HepG2 (cell line): Measurements from ENCODE around the gene STARD8.

Experiments used
- ATF7 ChIP-seq, 2 experiments: fragments of 450-650 bp in 1 of 2; sonication (generic) in 1 of 2; formaldehyde crosslinking in 1 of 2; IDR thresholded peaks; 2 replicates each; pipeline versions ENCODE4 v1.4.0 to v1.6.1; 2016 to 2020; ENCODE audit warnings: antibody characterized with exemption in 1 of 2, mild to moderate bottlenecking in 1 of 2, missing genetic modification reagents in 1 of 2
- ETV5 ChIP-seq: IDR thresholded peaks from 2 replicates; pipeline ENCODE4 v1.6.1; 2018; ENCODE audit warnings: missing biosample characterization, missing genetic modification reagents, inconsistent platforms, borderline replicate concordance
- HDAC2 ChIP-seq: sonication (generic); formaldehyde crosslinking; IDR thresholded peaks from 2 replicates; pipeline ENCODE4 v1.4.0; 2020; ENCODE audit warnings: missing genetic modification reagents
- NFRKB ChIP-seq: fragments of 450-650 bp; IDR thresholded peaks from 2 replicates; pipeline ENCODE4 v1.6.1; 2017
- NRL ChIP-seq: sonication (generic); formaldehyde crosslinking; IDR thresholded peaks from 2 replicates; pipeline ENCODE4 v1.5.0; 2020; ENCODE audit warnings: missing genetic modification reagents, mild to moderate bottlenecking, moderate library complexity, borderline replicate concordance
- POLR2AphosphoS5 ChIP-seq: IDR thresholded peaks from 2 replicates; pipeline ENCODE4 v1.6.1; 2012; ENCODE audit warnings: low read depth, low read length
- PRPF4 ChIP-seq: fragments of 200-400 bp; formaldehyde crosslinking; IDR thresholded peaks from 2 replicates; pipeline ENCODE4 v1.6.1; 2016; ENCODE audit warnings: low read length, low read depth; ENCODE audit not compliant: poor library complexity, severe bottlenecking
- RNF2 ChIP-seq: fragments of 450-650 bp; conservative IDR thresholded peaks from 2 replicates; pipeline ENCODE4 v1.6.1; 2016; ENCODE audit warnings: low read depth
- THAP11 ChIP-seq: IDR thresholded peaks from 2 replicates; pipeline ENCODE4 v1.6.1; 2016; ENCODE audit warnings: missing biosample characterization, missing genetic modification reagents
- ZNF10 ChIP-seq: sonication (generic); formaldehyde crosslinking; IDR thresholded peaks from 2 replicates; pipeline ENCODE4 v1.4.0; 2020; ENCODE audit warnings: mild to moderate bottlenecking, low read depth, missing genetic modification reagents, borderline replicate concordance
- ZNF124 ChIP-seq: sonication (generic); formaldehyde crosslinking; IDR thresholded peaks from 2 replicates; pipeline ENCODE4 v1.4.0; 2020; ENCODE audit warnings: missing genetic modification reagents
- ZNF207 ChIP-seq: fragments of 450-650 bp; IDR thresholded peaks from 2 replicates; pipeline ENCODE4 v1.6.1; 2016; ENCODE audit warnings: antibody characterized with exemption, borderline replicate concordance
- TF ChIP-seq, protein P1 (sequence below): IDR thresholded peaks from 2 replicates; pipeline ENCODE4 v1.6.1; 2016; ENCODE audit warnings: control low read depth
- TF ChIP-seq, protein P2 (sequence below): sonication (generic); formaldehyde crosslinking; IDR thresholded peaks from 2 replicates; pipeline ENCODE4 v1.5.0; 2020; ENCODE audit warnings: missing genetic modification reagents

DNA sequence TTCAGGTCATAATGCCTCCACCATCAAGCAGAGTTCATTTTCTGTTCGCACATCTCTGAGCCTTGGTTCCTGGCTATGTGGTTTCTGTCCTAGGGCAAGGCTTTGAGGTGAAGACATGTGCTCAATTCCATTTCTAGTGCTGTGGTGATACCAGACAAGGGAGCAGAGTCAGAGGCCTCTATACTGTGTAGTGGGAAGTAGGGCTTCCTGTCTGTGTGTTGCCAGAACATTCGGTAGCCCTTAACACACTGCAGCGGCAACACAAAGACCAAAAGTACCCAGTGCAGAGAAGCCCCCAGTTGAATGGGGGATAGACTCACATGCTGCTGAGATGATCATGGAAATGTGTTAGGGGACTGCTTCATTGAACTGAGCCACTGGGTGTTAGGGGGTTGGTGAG lies 56.4 kb downstream of the STARD8 start:
- no peak for TF ChIP-seq THAP11 (CRISPR knock-in tag)
- TF ChIP-seq ATF7 (IDR thresholded peaks at IDR 0.05): no peak
- TF ChIP-seq ATF7 (CRISPR knock-in tag; IDR thresholded peaks at IDR 0.05): no peak
- no peak for TF ChIP-seq ZNF124 (CRISPR knock-in tag)
- TF ChIP-seq RNF2: no peak
- TF ChIP-seq, protein P1, sequence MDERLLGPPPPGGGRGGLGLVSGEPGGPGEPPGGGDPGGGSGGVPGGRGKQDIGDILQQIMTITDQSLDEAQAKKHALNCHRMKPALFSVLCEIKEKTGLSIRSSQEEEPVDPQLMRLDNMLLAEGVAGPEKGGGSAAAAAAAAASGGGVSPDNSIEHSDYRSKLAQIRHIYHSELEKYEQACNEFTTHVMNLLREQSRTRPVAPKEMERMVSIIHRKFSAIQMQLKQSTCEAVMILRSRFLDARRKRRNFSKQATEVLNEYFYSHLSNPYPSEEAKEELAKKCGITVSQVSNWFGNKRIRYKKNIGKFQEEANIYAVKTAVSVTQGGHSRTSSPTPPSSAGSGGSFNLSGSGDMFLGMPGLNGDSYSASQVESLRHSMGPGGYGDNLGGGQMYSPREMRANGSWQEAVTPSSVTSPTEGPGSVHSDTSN (CRISPR knock-in tag): no peak
- TF ChIP-seq PRPF4: no peak
- no peak for TF ChIP-seq ETV5
- TF ChIP-seq, protein P2, sequence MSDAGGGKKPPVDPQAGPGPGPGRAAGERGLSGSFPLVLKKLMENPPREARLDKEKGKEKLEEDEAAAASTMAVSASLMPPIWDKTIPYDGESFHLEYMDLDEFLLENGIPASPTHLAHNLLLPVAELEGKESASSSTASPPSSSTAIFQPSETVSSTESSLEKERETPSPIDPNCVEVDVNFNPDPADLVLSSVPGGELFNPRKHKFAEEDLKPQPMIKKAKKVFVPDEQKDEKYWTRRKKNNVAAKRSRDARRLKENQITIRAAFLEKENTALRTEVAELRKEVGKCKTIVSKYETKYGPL (CRISPR knock-in tag): no peak
- TF ChIP-seq NFRKB: no peak
- no peak for TF ChIP-seq HDAC2
- TF ChIP-seq ZNF10 (CRISPR knock-in tag): no peak
- TF ChIP-seq ZNF207: no peak
- no peak for TF ChIP-seq POLR2AphosphoS5
- TF ChIP-seq NRL (CRISPR knock-in tag): no peak
